Measurements from ENCODE around the gene JARID2. TPM values are rescaled to one million over a fixed set of nuclear protein-coding genes. Genes with fewer than 3 reads are reported as not detected.

Gene JARID2
- total RNA-seq, 4 donors from 2014 or later: 20.0 to 29.4 (median 23.9) TPM

GRCh38 chr6:15340105-15340601 is 94.3 kb downstream of the JARID2 start:
- no peak for TF ChIP-seq POLR2AphosphoS5 (IDR thresholded peaks at IDR 0.05)
- no peak for TF ChIP-seq POLR2A (IDR thresholded peaks at IDR 0.05)
- no peak for TF ChIP-seq EP300 (IDR thresholded peaks at IDR 0.05)
- TF ChIP-seq CTCF (IDR thresholded peaks at IDR 0.05): no peak
- no peak overlapping the region for H3K27ac ChIP-seq
- no peaks in the 10 kb centered on the region for H3K27me3 ChIP-seq
- H3K4me3 ChIP-seq: no peak overlapping the region
- no peaks in the 10 kb centered on the region for H3K36me3 ChIP-seq
- H3K9me3 ChIP-seq: no peaks in the 10 kb centered on the region
- no peak for DNase-seq (ENCODE audit: low spot score in 2 of 2)
- WGBS: 87% methylated on average over 3 of the region's 3 CpGs
- H3K4me1 ChIP-seq: peaks cover 20% of the 10 kb centered on the region

- H3K4me1 ChIP-seq: peaks cover 18% of the 10 kb centered on the region
These were observed 94.9 kb downstream of the JARID2 start for GRCh38 chr6:15340775-15341174.

GRCh38 chr6:15341311-15342001 is 95.6 kb downstream of the JARID2 start:
- no peaks in the 10 kb centered on the region for H3K9me3 ChIP-seq
- peaks cover 18% of the 10 kb centered on the region for H3K4me1 ChIP-seq
- no peaks in the 10 kb centered on the region for H3K27me3 ChIP-seq
- no peak overlapping the region for H3K27ac ChIP-seq
- no peak overlapping the region for H3K4me3 ChIP-seq
- TF ChIP-seq POLR2AphosphoS5 (IDR thresholded peaks at IDR 0.05) (no peak), CTCF (IDR thresholded peaks at IDR 0.05) (no peak), EP300 (IDR thresholded peaks at IDR 0.05) (no peak), POLR2A (IDR thresholded peaks at IDR 0.05) (no peak)
- whole genome bisulfite sequencing: 70% methylated on average over 3 of the region's 3 CpGs
- no peaks in the 10 kb centered on the region for H3K36me3 ChIP-seq
- no peak for DNase-seq (ENCODE audit: low spot score in 2 of 2)

More at GRCh38 chr6:15340775-15341174, 94.9 kb downstream of the JARID2 start:
- Histone ChIP-seq H3K4me3 (no peak overlapping the region), H3K27ac (no peak overlapping the region), H3K9me3 (no peaks in the 10 kb centered on the region), H3K36me3 (no peaks in the 10 kb centered on the region), H3K27me3 (no peaks in the 10 kb centered on the region)
- no peak for DNase-seq (ENCODE audit: low spot score in 2 of 2)
- no peak for TF ChIP-seq POLR2A (IDR thresholded peaks at IDR 0.05)
- 52% methylated on average over 4 of the region's 4 CpGs for WGBS

GRCh38 chr6:15342114-15342513 is 96.2 kb downstream of the JARID2 start:
- TF ChIP-seq POLR2AphosphoS5 (IDR thresholded peaks at IDR 0.05) (no peak), EP300 (IDR thresholded peaks at IDR 0.05) (no peak), POLR2A (IDR thresholded peaks at IDR 0.05) (no peak), CTCF (IDR thresholded peaks at IDR 0.05) (no peak)
- H3K4me3 ChIP-seq: no peak overlapping the region
- WGBS: 87% methylated on average over 3 of the region's 3 CpGs
- no peak overlapping the region for H3K27ac ChIP-seq
- peaks cover 18% of the 10 kb centered on the region for H3K4me1 ChIP-seq
- H3K9me3 ChIP-seq: no peaks in the 10 kb centered on the region
- no peak for DNase-seq (ENCODE audit: low spot score in 2 of 2)
- no peaks in the 10 kb centered on the region for H3K36me3 ChIP-seq
- no peaks in the 10 kb centered on the region for H3K27me3 ChIP-seq

GRCh38 chr6:15343490-15344191 is 97.8 kb downstream of the JARID2 start:
- H3K4me1 ChIP-seq: peaks cover 18% of the 10 kb centered on the region
- 83% methylated on average over 8 of the region's 8 CpGs for WGBS
- no peak for DNase-seq (ENCODE audit: low spot score in 2 of 2)
- no peak overlapping the region for H3K4me3 ChIP-seq
- no peaks in the 10 kb centered on the region for H3K27me3 ChIP-seq
- H3K27ac ChIP-seq: no peak overlapping the region
- no peaks in the 10 kb centered on the region for H3K36me3 ChIP-seq
- no peak for TF ChIP-seq POLR2A (IDR thresholded peaks at IDR 0.05)
- TF ChIP-seq EP300 (IDR thresholded peaks at IDR 0.05): no peak
- no peak for TF ChIP-seq CTCF (IDR thresholded peaks at IDR 0.05)
- TF ChIP-seq POLR2AphosphoS5 (IDR thresholded peaks at IDR 0.05): no peak
- H3K9me3 ChIP-seq: no peaks in the 10 kb centered on the region

All from suprapubic skin (tissue), 4 donors.